ENCODE measurements around the gene SNAP29. TPM values are rescaled to one million over a fixed set of nuclear protein-coding genes. Genes with fewer than 3 reads are reported as not detected.

SNAP29 gene
- total RNA-seq, 3 donors from 2014 or later, result 19.0 to 22.6 (median 22.2) TPM

DNA sequence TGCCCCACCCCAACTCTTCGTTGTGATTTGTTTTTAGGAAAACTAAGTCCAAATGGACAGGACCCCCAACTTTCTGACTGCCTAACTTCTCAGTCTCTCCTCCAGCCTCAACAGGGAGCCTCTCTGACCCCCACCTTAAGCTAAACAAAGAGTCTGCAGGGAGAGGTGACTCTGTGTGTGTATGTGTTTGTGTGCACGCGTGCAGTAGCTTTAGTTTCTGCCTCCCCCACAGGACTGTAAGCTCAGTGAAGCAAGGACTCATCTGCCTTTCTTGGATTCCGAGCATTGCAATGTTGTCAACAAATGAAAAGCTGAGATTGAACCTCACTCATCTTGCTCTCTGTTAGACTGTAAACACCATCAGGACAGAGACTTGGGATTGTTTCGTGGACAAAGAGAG is 7.9 kb downstream of the SNAP29 start:
- H3K4me3 Mint-ChIP-seq, result no peak overlapping the region
- peaks cover 23% of the 10 kb centered on the region for H3K4me1 Mint-ChIP-seq (ENCODE audit: low read depth)
- H3K27me3 Mint-ChIP-seq (ENCODE audit: low read depth), result no peaks in the 10 kb centered on the region
- no peak for ATAC-seq
- H3K36me3 Mint-ChIP-seq (ENCODE audit: insufficient read depth), result peaks cover 15% of the 10 kb centered on the region
- H3K9me3 Mint-ChIP-seq, result no peaks in the 10 kb centered on the region
- no peak for DNase-seq

- ATAC-seq, result no peak
- peaks cover 10% of the 10 kb centered on the region for H3K36me3 Mint-ChIP-seq (ENCODE audit: insufficient read depth)
- peaks cover 17% of the 10 kb centered on the region for H3K4me1 Mint-ChIP-seq (ENCODE audit: low read depth)
- DNase-seq, result no peak
- H3K9me3 Mint-ChIP-seq, result no peaks in the 10 kb centered on the region
- no peaks in the 10 kb centered on the region for H3K27me3 Mint-ChIP-seq (ENCODE audit: low read depth)
- no peak overlapping the region for H3K4me3 Mint-ChIP-seq
Observed at GRCh38 chr22:20867179-20868024, 8.6 kb downstream of the SNAP29 start.

DNA sequence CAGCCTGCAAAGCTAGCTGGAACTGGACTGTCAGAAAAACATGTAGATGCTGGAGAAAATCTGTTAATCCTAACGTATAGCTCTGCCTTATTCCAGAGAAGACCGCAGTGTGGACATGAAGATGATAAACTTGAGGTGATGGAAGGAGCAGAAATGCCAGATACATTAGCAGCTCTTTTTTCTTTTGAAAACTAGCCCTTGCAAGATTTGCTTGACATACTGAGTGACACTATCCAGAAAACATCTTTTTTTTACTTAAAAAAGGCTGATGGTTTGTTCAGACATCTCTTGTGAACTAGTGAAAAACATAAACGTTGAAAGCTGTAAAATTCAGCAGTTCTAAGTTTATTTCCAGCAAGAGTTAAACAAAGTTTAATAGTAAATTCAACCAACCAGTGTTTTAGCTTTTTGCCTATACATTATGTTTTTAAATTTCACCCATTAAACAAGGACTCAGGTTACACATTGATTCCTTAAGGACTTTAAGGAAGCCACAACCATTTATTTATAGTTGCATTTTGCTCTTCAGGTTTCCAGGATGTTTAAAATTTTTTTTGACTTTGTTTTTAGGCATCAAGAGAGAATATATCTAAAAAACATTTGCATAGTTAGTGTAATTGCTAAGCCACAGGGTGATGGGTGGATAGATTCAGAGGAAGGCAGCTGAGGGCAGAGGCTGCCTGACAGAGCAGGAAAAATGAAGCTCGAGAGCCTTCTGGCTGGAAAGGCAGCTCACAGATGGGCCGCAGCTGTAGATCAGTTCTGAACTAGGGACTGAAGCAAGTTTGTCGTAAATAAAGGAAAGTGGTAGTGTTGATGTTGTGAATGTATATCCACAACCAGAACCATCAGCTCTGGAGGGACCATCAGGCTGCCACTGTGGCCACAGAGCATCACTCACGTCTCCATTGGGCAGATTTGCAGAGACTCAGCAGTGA is 9.5 kb downstream of the SNAP29 start:
- Mint-ChIP-seq H3K4me3 (no peak overlapping the region), H3K9me3 (no peaks in the 10 kb centered on the region), H3K36me3 (ENCODE audit: insufficient read depth) (peaks cover 10% of the 10 kb centered on the region), H3K4me1 (ENCODE audit: low read depth) (peaks cover 15% of the 10 kb centered on the region), H3K27me3 (ENCODE audit: low read depth) (no peaks in the 10 kb centered on the region)
- DNase-seq (no peak), ATAC-seq (no peak)

- ATAC-seq (no peak), DNase-seq (no peak)
- peaks cover 12% of the 10 kb centered on the region for H3K4me1 Mint-ChIP-seq (ENCODE audit: low read depth)
- no peaks in the 10 kb centered on the region for H3K27me3 Mint-ChIP-seq (ENCODE audit: low read depth)
- H3K36me3 Mint-ChIP-seq (ENCODE audit: insufficient read depth), result peaks cover 10% of the 10 kb centered on the region
- no peaks in the 10 kb centered on the region for H3K9me3 Mint-ChIP-seq
- no peak overlapping the region for H3K4me3 Mint-ChIP-seq
Observed at GRCh38 chr22:20869234-20869633, 10.4 kb downstream of the SNAP29 start.

DNA sequence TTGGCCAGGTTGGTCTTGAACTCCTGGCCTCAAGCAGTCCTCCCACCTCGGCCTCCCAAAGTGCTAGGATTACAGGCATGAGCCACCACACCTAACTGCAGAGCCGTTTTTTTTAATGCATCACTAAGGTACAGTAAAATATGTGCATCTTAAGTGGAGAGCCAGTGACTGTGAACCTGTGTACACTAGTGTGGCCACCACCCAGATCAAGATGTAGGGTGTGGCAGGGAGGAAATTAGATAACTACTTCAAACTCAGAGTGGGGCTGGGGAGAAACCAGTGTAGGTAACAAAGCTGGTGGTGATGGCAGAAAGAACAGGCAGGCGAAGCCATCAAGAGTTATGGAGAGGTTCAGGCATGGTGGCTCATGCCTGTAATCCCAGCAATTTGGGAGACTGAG is 14.4 kb downstream of the SNAP29 start:
- H3K36me3 Mint-ChIP-seq (ENCODE audit: insufficient read depth), result peaks cover 19% of the 10 kb centered on the region
- DNase-seq (no peak), ATAC-seq (no peak)
- no peaks in the 10 kb centered on the region for H3K4me1 Mint-ChIP-seq (ENCODE audit: low read depth)
- H3K4me3 Mint-ChIP-seq, result no peak overlapping the region
- H3K9me3 Mint-ChIP-seq, result no peaks in the 10 kb centered on the region
- H3K27me3 Mint-ChIP-seq (ENCODE audit: low read depth), result no peaks in the 10 kb centered on the region

- ATAC-seq, result no peak
- H3K27me3 Mint-ChIP-seq (ENCODE audit: low read depth), result no peaks in the 10 kb centered on the region
Observed at GRCh38 chr22:20875296-20875695, 16.5 kb downstream of the SNAP29 start.

GRCh38 chr22:20877715-20878114 is 18.9 kb downstream of the SNAP29 start:
- H3K9me3 Mint-ChIP-seq, result no peaks in the 10 kb centered on the region
- DNase-seq (no peak), ATAC-seq (no peak)
- H3K36me3 Mint-ChIP-seq (ENCODE audit: insufficient read depth), result peaks cover 17% of the 10 kb centered on the region
- H3K4me3 Mint-ChIP-seq, result no peak overlapping the region
- H3K27me3 Mint-ChIP-seq (ENCODE audit: low read depth), result no peaks in the 10 kb centered on the region
- no peaks in the 10 kb centered on the region for H3K4me1 Mint-ChIP-seq (ENCODE audit: low read depth)

More at GRCh38 chr22:20875296-20875695, 16.5 kb downstream of the SNAP29 start:
- DNase-seq, result no peak
- Mint-ChIP-seq H3K4me3 (no peak overlapping the region), H3K36me3 (ENCODE audit: insufficient read depth) (peaks cover 12% of the 10 kb centered on the region), H3K4me1 (ENCODE audit: low read depth) (no peaks in the 10 kb centered on the region), H3K9me3 (no peaks in the 10 kb centered on the region)

DNA sequence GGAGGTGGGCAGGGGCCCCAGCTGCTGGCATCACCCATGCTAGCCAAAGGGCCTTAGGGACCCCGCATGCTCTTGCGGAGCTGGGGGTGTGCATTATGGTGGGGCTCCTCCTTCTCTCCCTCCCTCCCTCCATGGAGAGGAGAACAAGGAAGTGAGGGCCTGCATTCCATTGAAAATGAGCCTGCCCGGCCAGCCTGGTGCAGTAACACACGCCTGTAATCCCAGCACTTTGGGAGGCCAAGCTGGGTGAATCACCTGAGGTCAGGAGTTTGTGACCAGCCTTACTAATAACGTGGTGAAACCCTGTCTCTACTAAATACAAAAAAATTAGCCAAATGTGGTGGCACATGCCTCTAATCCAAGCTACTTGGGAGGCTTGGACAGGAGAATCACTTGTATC is 22.4 kb downstream of the SNAP29 start:
- Mint-ChIP-seq H3K27me3 (ENCODE audit: low read depth) (no peaks in the 10 kb centered on the region), H3K9me3 (no peaks in the 10 kb centered on the region), H3K36me3 (ENCODE audit: insufficient read depth) (peaks cover 28% of the 10 kb centered on the region)

GRCh38 chr22:20881869-20882815 is 23.3 kb downstream of the SNAP29 start:
- Mint-ChIP-seq H3K4me1 (ENCODE audit: low read depth) (no peaks in the 10 kb centered on the region), H3K27me3 (ENCODE audit: low read depth) (no peaks in the 10 kb centered on the region), H3K4me3 (no peak overlapping the region), H3K36me3 (ENCODE audit: insufficient read depth) (peaks cover 26% of the 10 kb centered on the region), H3K9me3 (no peaks in the 10 kb centered on the region)
- ATAC-seq (no peak), DNase-seq (no peak)

More for the DNA sequence above, 22.4 kb downstream of the SNAP29 start:
- H3K4me1 Mint-ChIP-seq (ENCODE audit: low read depth), result no peaks in the 10 kb centered on the region
- no peak for DNase-seq
- ATAC-seq, result no peak
- no peak overlapping the region for H3K4me3 Mint-ChIP-seq

- Mint-ChIP-seq H3K36me3 (ENCODE audit: insufficient read depth) (peaks cover 31% of the 10 kb centered on the region), H3K4me3 (no peak overlapping the region), H3K27me3 (ENCODE audit: low read depth) (no peaks in the 10 kb centered on the region), H3K9me3 (no peaks in the 10 kb centered on the region), H3K4me1 (ENCODE audit: low read depth) (no peaks in the 10 kb centered on the region)
- DNase-seq, result no peak
- no peak for ATAC-seq
Observed at GRCh38 chr22:20882855-20883254, 24.0 kb downstream of the SNAP29 start.

DNA sequence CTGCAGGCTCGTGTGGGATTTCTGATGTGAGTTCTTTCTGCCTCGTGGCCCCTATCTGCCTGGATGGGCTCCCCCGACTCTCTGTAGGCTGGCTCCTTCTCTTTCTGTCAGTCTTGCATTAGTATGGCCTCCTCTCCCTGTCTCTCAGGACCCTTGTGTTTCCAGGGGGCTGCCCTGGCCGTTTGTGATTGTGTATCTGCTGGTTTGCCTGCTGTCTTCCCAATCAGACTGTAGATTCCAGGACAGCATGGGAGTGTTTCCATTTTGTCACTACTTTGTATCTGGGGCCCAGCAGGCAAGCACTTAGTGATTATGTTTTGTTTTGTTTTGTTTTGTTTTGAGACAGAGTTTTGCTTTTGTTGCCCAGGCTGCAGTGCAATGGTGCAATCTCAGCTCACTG is 25.6 kb downstream of the SNAP29 start:
- no peak for ATAC-seq
- H3K4me1 Mint-ChIP-seq (ENCODE audit: low read depth), result no peaks in the 10 kb centered on the region
- no peaks in the 10 kb centered on the region for H3K9me3 Mint-ChIP-seq
- H3K36me3 Mint-ChIP-seq (ENCODE audit: insufficient read depth), result peaks cover 36% of the 10 kb centered on the region
- no peak for DNase-seq
- H3K27me3 Mint-ChIP-seq (ENCODE audit: low read depth), result no peaks in the 10 kb centered on the region
- H3K4me3 Mint-ChIP-seq, result no peak overlapping the region

DNA sequence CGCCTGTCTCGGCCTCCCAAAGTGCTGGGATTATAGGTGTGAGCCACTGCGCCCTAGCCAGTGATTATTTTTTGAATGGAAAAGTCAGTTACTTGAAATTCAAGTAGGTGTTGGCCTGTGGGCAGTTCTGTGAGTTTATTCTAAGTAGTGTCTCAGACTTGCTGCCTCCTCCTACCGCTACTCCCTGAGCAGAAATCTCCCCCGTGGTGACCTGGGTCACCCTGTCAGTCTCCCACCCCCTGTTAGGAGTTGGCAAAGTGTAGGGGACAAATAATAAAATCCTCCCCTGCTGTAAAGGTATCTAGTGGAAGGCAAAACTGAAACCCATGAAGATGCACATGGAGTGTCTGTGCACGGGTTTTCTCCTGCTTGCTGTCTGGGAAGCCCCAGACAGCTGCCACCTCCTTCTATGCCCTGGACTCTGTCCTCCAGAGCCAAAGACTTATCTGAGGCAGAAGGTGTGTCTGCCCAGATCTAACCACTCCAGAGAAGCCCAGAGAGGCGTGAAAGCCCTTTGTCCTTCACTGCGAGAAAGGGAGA is 26.3 kb downstream of the SNAP29 start:
- DNase-seq (no peak), ATAC-seq (no peak)
- Mint-ChIP-seq H3K9me3 (no peaks in the 10 kb centered on the region), H3K4me1 (ENCODE audit: low read depth) (no peaks in the 10 kb centered on the region), H3K36me3 (ENCODE audit: insufficient read depth) (peaks cover 42% of the 10 kb centered on the region), H3K4me3 (no peak overlapping the region), H3K27me3 (ENCODE audit: low read depth) (no peaks in the 10 kb centered on the region)

- ATAC-seq, result peak; percentile 53 to 67
- peak; percentile 19 for DNase-seq
- no peaks in the 10 kb centered on the region for H3K4me1 Mint-ChIP-seq (ENCODE audit: low read depth)
- H3K27me3 Mint-ChIP-seq (ENCODE audit: low read depth), result no peaks in the 10 kb centered on the region
- no peaks in the 10 kb centered on the region for H3K9me3 Mint-ChIP-seq
- H3K4me3 Mint-ChIP-seq, result no peak overlapping the region
- H3K36me3 Mint-ChIP-seq (ENCODE audit: insufficient read depth), result peaks cover 42% of the 10 kb centered on the region
Observed at GRCh38 chr22:20885557-20886323, 26.9 kb downstream of the SNAP29 start.
